ENCODE results near the gene CACNA1C. TPM values are rescaled to one million over a fixed set of nuclear protein-coding genes. Genes with fewer than 3 reads are reported as not detected.

The CACNA1C gene
- total RNA-seq, 1 experiment from 2014 or later, result 1.1 TPM

DNA sequence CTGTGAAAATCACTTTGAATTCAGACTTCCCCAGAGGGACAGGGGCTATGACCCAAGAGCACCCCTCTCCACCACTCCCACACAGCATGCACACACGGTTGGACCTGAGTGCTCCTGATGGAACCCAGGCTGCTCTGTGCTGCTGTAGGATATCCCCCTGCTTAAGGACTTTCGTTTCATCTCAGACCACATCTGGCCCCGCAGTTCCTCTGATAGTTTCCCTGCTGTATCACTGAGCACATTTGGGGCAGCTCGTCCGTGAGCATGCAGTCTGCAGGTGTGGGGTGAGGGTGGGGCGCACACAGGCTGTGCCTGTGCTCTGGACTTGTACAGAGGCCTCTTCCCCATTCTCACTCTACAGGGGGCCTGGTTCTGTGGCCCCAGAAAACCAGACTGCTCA is 396.8 kb downstream of the CACNA1C start:
- Histone ChIP-seq H3K4ac (ENCODE audit: low read depth, low read length) (no peak overlapping the region), H3K9me3 (ENCODE audit: control insufficient read depth, low read depth, low read length) (no peaks in the 10 kb centered on the region), H3K18ac (ENCODE audit: insufficient read length, low read depth, low read length) (no peak overlapping the region), H2BK15ac (ENCODE audit: low read depth, low read length) (no peak overlapping the region), H3K79me2 (ENCODE audit: insufficient read depth, low read length) (no peaks in the 10 kb centered on the region), H4K5ac (ENCODE audit: insufficient read length, low read depth, low read length) (no peak overlapping the region), H4K20me1 (ENCODE audit: control insufficient read depth, insufficient read depth, insufficient read length) (no peaks in the 10 kb centered on the region), H2BK20ac (ENCODE audit: low read depth, low read length, poor library complexity, severe bottlenecking) (no peak overlapping the region), H3T11ph (ENCODE audit: low read length) (no peak overlapping the region), H2AFZ (ENCODE audit: low read length) (no peak overlapping the region), H2AK5ac (ENCODE audit: insufficient read length, low read length) (no peak overlapping the region), H4K91ac (ENCODE audit: insufficient read length, low read depth, low read length) (no peak overlapping the region), H2BK12ac (ENCODE audit: insufficient read length, low read depth, low read length) (no peak overlapping the region), H3K27me3 (ENCODE audit: insufficient read depth, low read length) (no peaks in the 10 kb centered on the region), H3K23me2 (ENCODE audit: insufficient read length, low read depth, low read length, poor library complexity, severe bottlenecking) (no peaks in the 10 kb centered on the region), H3K4me2 (ENCODE audit: insufficient read depth, insufficient read length, low read length) (no peak overlapping the region), H3K27ac (ENCODE audit: insufficient read length, low read depth, low read length) (no peak overlapping the region), H3K14ac (ENCODE audit: insufficient read depth, low read length) (no peak overlapping the region), H2BK5ac (ENCODE audit: insufficient read length, low read length) (no peak overlapping the region), H3K4me1 (ENCODE audit: insufficient read depth, low read length) (no peaks in the 10 kb centered on the region), H2BK120ac (ENCODE audit: low read depth, low read length, poor library complexity, severe bottlenecking) (no peak overlapping the region), H3K56ac (ENCODE audit: insufficient read length, low read depth, low read length) (no peak overlapping the region), H3K79me1 (ENCODE audit: insufficient read depth, low read depth, low read length, poor library complexity, severe bottlenecking) (no peaks in the 10 kb centered on the region), H4K8ac (replicated peaks; ENCODE audit: insufficient read length, low read depth, low read length) (no peak overlapping the region), H3K23ac (ENCODE audit: insufficient read length, low read depth, low read length) (no peak overlapping the region), H3K9ac (ENCODE audit: extremely low read depth, insufficient read length, low read length) (no peak overlapping the region)
- peaks cover 4% of the 10 kb centered on the region for H3K27me3 Mint-ChIP-seq (ENCODE audit: low read depth)
- H3K27ac Mint-ChIP-seq, result peak overlapping the region in 1 of 3 experiments; percentile 22; a peak in 1 of 7 replicates
- DNase-seq, result no peak
- no peak overlapping the region for H3K4me3 Mint-ChIP-seq
- peaks cover 0 to 3% of the 10 kb centered on the region in 2 experiments; a peak in 1 of 5 replicates for H3K9me3 Mint-ChIP-seq
- no peaks in the 10 kb centered on the region; a peak in 1 of 7 replicates for H3K36me3 Mint-ChIP-seq (ENCODE audit: insufficient read depth in 1 of 3, low read depth in 3 of 3)
- 0 out of 4 replicates have a peak, but pooled peaks cover 0 to 2% of the 10 kb centered on the region in 2 experiments for H3K4me1 Mint-ChIP-seq
- no CpG with 5 or more reads among the region's 6 CpGs for WGBS (ENCODE audit: extremely low coverage, insufficient read length, low lambda C conversion rate)
- TF ChIP-seq, protein P1, sequence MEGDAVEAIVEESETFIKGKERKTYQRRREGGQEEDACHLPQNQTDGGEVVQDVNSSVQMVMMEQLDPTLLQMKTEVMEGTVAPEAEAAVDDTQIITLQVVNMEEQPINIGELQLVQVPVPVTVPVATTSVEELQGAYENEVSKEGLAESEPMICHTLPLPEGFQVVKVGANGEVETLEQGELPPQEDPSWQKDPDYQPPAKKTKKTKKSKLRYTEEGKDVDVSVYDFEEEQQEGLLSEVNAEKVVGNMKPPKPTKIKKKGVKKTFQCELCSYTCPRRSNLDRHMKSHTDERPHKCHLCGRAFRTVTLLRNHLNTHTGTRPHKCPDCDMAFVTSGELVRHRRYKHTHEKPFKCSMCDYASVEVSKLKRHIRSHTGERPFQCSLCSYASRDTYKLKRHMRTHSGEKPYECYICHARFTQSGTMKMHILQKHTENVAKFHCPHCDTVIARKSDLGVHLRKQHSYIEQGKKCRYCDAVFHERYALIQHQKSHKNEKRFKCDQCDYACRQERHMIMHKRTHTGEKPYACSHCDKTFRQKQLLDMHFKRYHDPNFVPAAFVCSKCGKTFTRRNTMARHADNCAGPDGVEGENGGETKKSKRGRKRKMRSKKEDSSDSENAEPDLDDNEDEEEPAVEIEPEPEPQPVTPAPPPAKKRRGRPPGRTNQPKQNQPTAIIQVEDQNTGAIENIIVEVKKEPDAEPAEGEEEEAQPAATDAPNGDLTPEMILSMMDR (conservative IDR thresholded peaks at IDR 0.05), result no peak

Data from H9 (cell line).